ENCODE measurements around the gene USH1C. TPM values are rescaled to one million over a fixed set of nuclear protein-coding genes. Genes with fewer than 3 reads are reported as not detected.

The USH1C gene
- polyA plus RNA-seq, 1 donor: 269 TPM

GRCh38 chr11:17581036-17581731, 37.0 kb upstream of the USH1C start:
- H3K27me3 ChIP-seq (ENCODE audit: control insufficient read depth, insufficient read depth, low read length): peaks cover 2% of the 10 kb centered on the region
- H3K4me1 ChIP-seq (ENCODE audit: control insufficient read depth, insufficient read depth, low read length): no peaks in the 10 kb centered on the region
- no peaks in the 10 kb centered on the region for H3K9me3 ChIP-seq (ENCODE audit: control insufficient read depth, low read depth, low read length)
- WGBS (ENCODE audit: insufficient coverage, low lambda C conversion rate): 77% methylated on average over 3 of the region's 6 CpGs
- no peak overlapping the region for H3K27ac ChIP-seq (ENCODE audit: low read length)
- no peak overlapping the region for H3K4me3 ChIP-seq (ENCODE audit: low read length)
- no peaks in the 10 kb centered on the region for H3K36me3 ChIP-seq (ENCODE audit: control insufficient read depth, insufficient read depth, low read length)
- no peak for DNase-seq

GRCh38 chr11:17580271-17580670, 36.1 kb upstream of the USH1C start:
- Histone ChIP-seq H3K27ac (ENCODE audit: low read length) (no peak overlapping the region), H3K4me1 (ENCODE audit: control insufficient read depth, insufficient read depth, low read length) (no peaks in the 10 kb centered on the region), H3K36me3 (ENCODE audit: control insufficient read depth, insufficient read depth, low read length) (no peaks in the 10 kb centered on the region), H3K9me3 (ENCODE audit: control insufficient read depth, low read depth, low read length) (no peaks in the 10 kb centered on the region), H3K27me3 (ENCODE audit: control insufficient read depth, insufficient read depth, low read length) (peaks cover 2% of the 10 kb centered on the region), H3K4me3 (ENCODE audit: low read length) (no peak overlapping the region)
- no CpG with 5 or more reads among the region's 1 CpG for WGBS (ENCODE audit: insufficient coverage, low lambda C conversion rate)
- DNase-seq: no peak

GRCh38 chr11:17579451-17579850, 35.2 kb upstream of the USH1C start:
- H3K27ac ChIP-seq (ENCODE audit: low read length): no peak overlapping the region
- no peak for DNase-seq
- H3K4me1 ChIP-seq (ENCODE audit: control insufficient read depth, insufficient read depth, low read length): no peaks in the 10 kb centered on the region
- peaks cover 2% of the 10 kb centered on the region for H3K27me3 ChIP-seq (ENCODE audit: control insufficient read depth, insufficient read depth, low read length)
- H3K36me3 ChIP-seq (ENCODE audit: control insufficient read depth, insufficient read depth, low read length): no peaks in the 10 kb centered on the region
- H3K9me3 ChIP-seq (ENCODE audit: control insufficient read depth, low read depth, low read length): no peaks in the 10 kb centered on the region
- no peak overlapping the region for H3K4me3 ChIP-seq (ENCODE audit: low read length)
- no CpG with 5 or more reads among the region's 7 CpGs for WGBS (ENCODE audit: insufficient coverage, low lambda C conversion rate)

- Histone ChIP-seq H3K36me3 (ENCODE audit: control insufficient read depth, insufficient read depth, low read length) (no peaks in the 10 kb centered on the region), H3K27me3 (ENCODE audit: control insufficient read depth, insufficient read depth, low read length) (peaks cover 2% of the 10 kb centered on the region), H3K9me3 (ENCODE audit: control insufficient read depth, low read depth, low read length) (no peaks in the 10 kb centered on the region), H3K27ac (ENCODE audit: low read length) (no peak overlapping the region), H3K4me1 (ENCODE audit: control insufficient read depth, insufficient read depth, low read length) (no peaks in the 10 kb centered on the region), H3K4me3 (ENCODE audit: low read length) (no peak overlapping the region)
- DNase-seq: no peak
- no CpG with 5 or more reads among the region's 8 CpGs for WGBS (ENCODE audit: insufficient coverage, low lambda C conversion rate)
Observed at GRCh38 chr11:17578958-17579357, 34.7 kb upstream of the USH1C start.

GRCh38 chr11:17578296-17578695, 34.1 kb upstream of the USH1C start:
- H3K4me1 ChIP-seq (ENCODE audit: control insufficient read depth, insufficient read depth, low read length): no peaks in the 10 kb centered on the region
- DNase-seq: no peak
- no peak overlapping the region for H3K27ac ChIP-seq (ENCODE audit: low read length)
- no peak overlapping the region for H3K4me3 ChIP-seq (ENCODE audit: low read length)
- peaks cover 2% of the 10 kb centered on the region for H3K27me3 ChIP-seq (ENCODE audit: control insufficient read depth, insufficient read depth, low read length)
- no peaks in the 10 kb centered on the region for H3K9me3 ChIP-seq (ENCODE audit: control insufficient read depth, low read depth, low read length)
- no CpG with 5 or more reads among the region's 11 CpGs for WGBS (ENCODE audit: insufficient coverage, low lambda C conversion rate)
- H3K36me3 ChIP-seq (ENCODE audit: control insufficient read depth, insufficient read depth, low read length): no peaks in the 10 kb centered on the region

GRCh38 chr11:17575431-17576425, 31.5 kb upstream of the USH1C start:
- whole genome bisulfite sequencing (ENCODE audit: insufficient coverage, low lambda C conversion rate): no CpG with 5 or more reads among the region's 16 CpGs
- no peak for DNase-seq
- Histone ChIP-seq H3K4me1 (ENCODE audit: control insufficient read depth, insufficient read depth, low read length) (no peaks in the 10 kb centered on the region), H3K4me3 (ENCODE audit: low read length) (no peak overlapping the region), H3K27ac (ENCODE audit: low read length) (no peak overlapping the region), H3K36me3 (ENCODE audit: control insufficient read depth, insufficient read depth, low read length) (no peaks in the 10 kb centered on the region), H3K27me3 (ENCODE audit: control insufficient read depth, insufficient read depth, low read length) (no peaks in the 10 kb centered on the region), H3K9me3 (ENCODE audit: control insufficient read depth, low read depth, low read length) (no peaks in the 10 kb centered on the region)

GRCh38 chr11:17574141-17575091, 30.2 kb upstream of the USH1C start:
- no peaks in the 10 kb centered on the region for H3K4me1 ChIP-seq (ENCODE audit: control insufficient read depth, insufficient read depth, low read length)
- no peaks in the 10 kb centered on the region for H3K9me3 ChIP-seq (ENCODE audit: control insufficient read depth, low read depth, low read length)
- H3K36me3 ChIP-seq (ENCODE audit: control insufficient read depth, insufficient read depth, low read length): no peaks in the 10 kb centered on the region
- WGBS (ENCODE audit: insufficient coverage, low lambda C conversion rate): no CpG with 5 or more reads among the region's 9 CpGs
- H3K27me3 ChIP-seq (ENCODE audit: control insufficient read depth, insufficient read depth, low read length): no peaks in the 10 kb centered on the region
- DNase-seq: no peak
- no peak overlapping the region for H3K4me3 ChIP-seq (ENCODE audit: low read length)
- no peak overlapping the region for H3K27ac ChIP-seq (ENCODE audit: low read length)

- H3K9me3 ChIP-seq (ENCODE audit: control insufficient read depth, low read depth, low read length): no peaks in the 10 kb centered on the region
- no peaks in the 10 kb centered on the region for H3K36me3 ChIP-seq (ENCODE audit: control insufficient read depth, insufficient read depth, low read length)
- no peak overlapping the region for H3K27ac ChIP-seq (ENCODE audit: low read length)
- no peaks in the 10 kb centered on the region for H3K27me3 ChIP-seq (ENCODE audit: control insufficient read depth, insufficient read depth, low read length)
- DNase-seq: no peak
- no peaks in the 10 kb centered on the region for H3K4me1 ChIP-seq (ENCODE audit: control insufficient read depth, insufficient read depth, low read length)
- H3K4me3 ChIP-seq (ENCODE audit: low read length): no peak overlapping the region
- WGBS (ENCODE audit: insufficient coverage, low lambda C conversion rate): 100% methylated on average over 2 of the region's 3 CpGs
Observed at GRCh38 chr11:17573526-17573925, 29.3 kb upstream of the USH1C start.

GRCh38 chr11:17572791-17573460, 28.7 kb upstream of the USH1C start:
- Histone ChIP-seq H3K27me3 (ENCODE audit: control insufficient read depth, insufficient read depth, low read length) (no peaks in the 10 kb centered on the region), H3K4me1 (ENCODE audit: control insufficient read depth, insufficient read depth, low read length) (no peaks in the 10 kb centered on the region), H3K27ac (ENCODE audit: low read length) (no peak overlapping the region), H3K4me3 (ENCODE audit: low read length) (no peak overlapping the region), H3K9me3 (ENCODE audit: control insufficient read depth, low read depth, low read length) (no peaks in the 10 kb centered on the region), H3K36me3 (ENCODE audit: control insufficient read depth, insufficient read depth, low read length) (no peaks in the 10 kb centered on the region)
- DNase-seq: no peak
- WGBS (ENCODE audit: insufficient coverage, low lambda C conversion rate): no CpG with 5 or more reads among the region's 20 CpGs

Measured in large intestine (tissue), 3 donors.